Ovary (tissue), 9 donors: ENCODE measurements around the gene VTN. TPM values are rescaled to one million over a fixed set of nuclear protein-coding genes. Genes with fewer than 3 reads are reported as not detected.

Source experiments
- DNase-seq, 5 donors: peaks; one replicate each; pipeline ENCODE4 v3.0.0-alpha.2; 2019 to 2020
- H3K27ac ChIP-seq, 2 donors: fragments of 200-600 bp; one replicate each; pipeline versions ENCODE4 v1.5.1 to v1.8.0; 2019 to 2022
- H3K27me3 ChIP-seq: fragments of 200-600 bp; one replicate; pipeline ENCODE4 v1.8.0; 2022
- H3K36me3 ChIP-seq: fragments of 200-600 bp; sonication (generic); one replicate; pipeline ENCODE4 v1.5.1; 2019
- H3K4me1 ChIP-seq: one replicate; pipeline ENCODE4 v1.8.1; 2013; ENCODE audit warnings: mild to moderate bottlenecking, moderate library complexity; ENCODE audit not compliant: insufficient read depth
- H3K4me3 ChIP-seq: fragments of 200-600 bp; sonication (generic); one replicate; pipeline ENCODE4 v1.5.1; 2017
- H3K9me3 ChIP-seq, 2 donors: fragments of 200-600 bp in 1 of 2; sonication (generic) in 1 of 2; one replicate each; pipeline versions ENCODE4 v1.5.1 to v1.8.1; 2013 to 2019; ENCODE audit warnings: mild to moderate bottlenecking in 1 of 2, moderate library complexity in 1 of 2
- EP300 ChIP-seq: sonication (generic); formaldehyde crosslinking; IDR thresholded peaks from one replicate; pipeline ENCODE4 v1.6.1; 2017; ENCODE audit warnings: antibody characterized with exemption
- POLR2A ChIP-seq: fragments of 450-650 bp; IDR thresholded peaks from one replicate; pipeline ENCODE4 v1.6.1; 2017; ENCODE audit warnings: antibody characterized with exemption, mild to moderate bottlenecking, moderate library complexity
- WGBS, 3 donors: extraction: QIAGEN DNeasy Blood & Tissue Kit in 1 of 3; methylation state at CpG; one replicate each; pipeline versions ENCODE4 v1.1.5 to v1.1.7; 2013 to 2017; 5-methylcytosine and 5-hydroxymethylcytosine counted together
- intact Hi-C, 4 donors: fragments of 100-400 bp; cut with DNase I; formaldehyde crosslinking; loops; one replicate each; pipeline versions ENCODE4 v1.11.0 to v1.15.1; 2022 to 2023
- polyA plus RNA-seq, 2 donors: library from polyadenylated mRNA; stranded (reverse); fragments of 200-250 nt in 1 of 2; fragments of 350-450 nt in 1 of 2; fragmentation: Illumina TruSeq in 1 of 2; extraction: RNeasy Lipid Tissue Mini Kit (QIAGEN cat#74804) in 1 of 2; gene quantifications; one replicate each; pipeline ENCODE4 v1.2.3, GENCODE V29; 2013 to 2014
- total RNA-seq, 7 donors: library from RNA; depleted of rRNA in 2 of 7; stranded (reverse); fragments of >200 nt in 2 of 7; fragmentation: NEBNext Ultra II Directional in 3 of 7; extraction: Animal tissue kit (Norgen Biotek cat#: 25700) in 3 of 7; gene quantifications; one replicate each; pipeline versions ENCODE4 v1.1.0 to v1.2.4, GENCODE V29; 2016 to 2023
- TF ChIP-seq, protein P1 (sequence below), 3 donors: fragments of 450-650 bp in 2 of 3; fragments of 200-600 bp in 1 of 3; IDR thresholded peaks; one replicate each; pipeline versions ENCODE4 v1.5.1 to v1.8.0; 2016 to 2022; ENCODE audit warnings: antibody characterized with exemption in 3 of 3, mild to moderate bottlenecking in 1 of 3
- donor health status: DM: no; HTN: no; CAD: no; lungs with moderate emphysema.
- donor health status: DM: no; HTN: no; CAD: no.
- donor health status: Bipolar disorder and iron deficiency.
- donor health status: DM: yes; HTN: yes; CAD: no.
- donor health status: DM: no; HTN: no; CAD: no.
- donor health status: DM: yes; HTN: yes; CAD: no.

The VTN gene
- total and polyA plus RNA-seq, 9 donors: 0.25 to 20.5 (median 4.1) TPM; not detected in 1

DNA sequence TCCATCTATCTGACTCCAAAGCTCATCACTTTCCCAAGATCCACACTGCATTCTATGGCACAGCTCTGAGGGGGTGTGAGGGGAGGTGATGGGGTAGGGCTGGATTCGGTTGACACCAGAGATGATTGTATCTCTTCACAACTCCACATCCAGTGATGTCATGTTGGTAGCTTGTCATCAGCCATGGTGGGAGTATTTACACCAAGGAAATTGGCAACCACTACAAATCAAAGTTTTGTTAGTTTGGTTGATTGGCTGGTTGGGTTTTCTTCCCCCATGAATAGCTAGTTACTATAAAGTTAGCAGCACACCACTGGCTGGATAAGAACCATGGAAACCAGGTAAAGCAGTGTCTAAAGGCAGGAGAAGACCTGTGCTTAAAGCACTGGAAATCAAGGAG lies 20.9 kb upstream of the VTN start:
- Histone ChIP-seq H3K4me1 (no peaks in the 10 kb centered on the region), H3K4me3 (no peak overlapping the region), H3K27me3 (no peaks in the 10 kb centered on the region), H3K27ac (no peak overlapping the region), H3K36me3 (no peaks in the 10 kb centered on the region), H3K9me3 (no peaks in the 10 kb centered on the region)
- intact Hi-C loops: no loop called here
- peak in 1 of 5 donors; percentile 3 for DNase-seq
- TF ChIP-seq EP300: no peak
- TF ChIP-seq POLR2A: no peak
- TF ChIP-seq, protein P1, sequence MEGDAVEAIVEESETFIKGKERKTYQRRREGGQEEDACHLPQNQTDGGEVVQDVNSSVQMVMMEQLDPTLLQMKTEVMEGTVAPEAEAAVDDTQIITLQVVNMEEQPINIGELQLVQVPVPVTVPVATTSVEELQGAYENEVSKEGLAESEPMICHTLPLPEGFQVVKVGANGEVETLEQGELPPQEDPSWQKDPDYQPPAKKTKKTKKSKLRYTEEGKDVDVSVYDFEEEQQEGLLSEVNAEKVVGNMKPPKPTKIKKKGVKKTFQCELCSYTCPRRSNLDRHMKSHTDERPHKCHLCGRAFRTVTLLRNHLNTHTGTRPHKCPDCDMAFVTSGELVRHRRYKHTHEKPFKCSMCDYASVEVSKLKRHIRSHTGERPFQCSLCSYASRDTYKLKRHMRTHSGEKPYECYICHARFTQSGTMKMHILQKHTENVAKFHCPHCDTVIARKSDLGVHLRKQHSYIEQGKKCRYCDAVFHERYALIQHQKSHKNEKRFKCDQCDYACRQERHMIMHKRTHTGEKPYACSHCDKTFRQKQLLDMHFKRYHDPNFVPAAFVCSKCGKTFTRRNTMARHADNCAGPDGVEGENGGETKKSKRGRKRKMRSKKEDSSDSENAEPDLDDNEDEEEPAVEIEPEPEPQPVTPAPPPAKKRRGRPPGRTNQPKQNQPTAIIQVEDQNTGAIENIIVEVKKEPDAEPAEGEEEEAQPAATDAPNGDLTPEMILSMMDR (IDR thresholded peaks at IDR 0.05): no peak
- WGBS, 3 donors: 84 to 90% (median 90%) methylated on average over 1 of the region's 1 CpG

- H3K27me3 ChIP-seq: no peaks in the 10 kb centered on the region
- WGBS, 3 donors: 92 to 96% (median 95%) methylated on average over 2 of the region's 2 CpGs
- intact Hi-C loops: no loop called here
- DNase-seq: no peak
- no peaks in the 10 kb centered on the region for H3K9me3 ChIP-seq
- H3K4me3 ChIP-seq: no peak overlapping the region
- H3K4me1 ChIP-seq: no peaks in the 10 kb centered on the region
- no peaks in the 10 kb centered on the region for H3K36me3 ChIP-seq
- H3K27ac ChIP-seq: no peak overlapping the region
- TF ChIP-seq EP300 (no peak), POLR2A (no peak)
- TF ChIP-seq, protein P1 (IDR thresholded peaks at IDR 0.05): no peak
Measured at GRCh38 chr17:28390563-28390962, 20.5 kb upstream of the VTN start.

DNA sequence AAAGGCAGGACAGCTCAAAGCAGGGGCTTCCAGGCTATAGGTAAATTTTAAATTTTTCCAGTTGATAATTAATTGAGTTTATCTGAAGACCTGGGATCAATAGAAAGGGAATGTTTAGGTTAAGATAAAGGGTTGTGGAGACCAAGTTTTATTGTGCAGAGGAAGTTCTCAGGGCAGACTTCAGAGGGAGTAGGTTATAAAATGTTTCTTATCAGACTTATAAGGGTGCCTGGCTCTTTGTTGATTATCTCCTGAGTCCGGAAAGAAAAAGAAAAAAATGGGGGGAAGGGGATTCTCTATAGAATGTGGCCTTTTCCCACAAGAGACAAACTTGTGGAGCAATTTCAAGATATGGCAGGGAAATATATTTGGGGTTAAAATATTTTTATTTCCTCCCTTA lies 20.0 kb upstream of the VTN start:
- Histone ChIP-seq H3K9me3 (no peaks in the 10 kb centered on the region), H3K27ac (no peak overlapping the region), H3K4me3 (no peak overlapping the region), H3K27me3 (no peaks in the 10 kb centered on the region), H3K4me1 (no peaks in the 10 kb centered on the region), H3K36me3 (no peaks in the 10 kb centered on the region)
- TF ChIP-seq, protein P1 (IDR thresholded peaks at IDR 0.05): no peak
- no peak for TF ChIP-seq EP300
- TF ChIP-seq POLR2A: no peak
- no peak for DNase-seq
- WGBS, 3 donors: 73 to 85% (median 82%) methylated on average over 1 of the region's 1 CpG
- intact Hi-C loops: no loop called here

GRCh38 chr17:28388106-28388505 lies 18.0 kb upstream of the VTN start:
- Histone ChIP-seq H3K4me1 (no peaks in the 10 kb centered on the region), H3K27ac (no peak overlapping the region), H3K27me3 (no peaks in the 10 kb centered on the region), H3K36me3 (no peaks in the 10 kb centered on the region), H3K9me3 (no peaks in the 10 kb centered on the region), H3K4me3 (no peak overlapping the region)
- intact Hi-C loops: no loop called here
- 91 to 97% (median 94%) methylated on average over 11 of the region's 11 CpGs for WGBS, 3 donors
- TF ChIP-seq POLR2A (no peak), EP300 (no peak)
- TF ChIP-seq, protein P1 (IDR thresholded peaks at IDR 0.05): no peak
- peak in 1 of 5 donors; percentile 22 for DNase-seq

DNA sequence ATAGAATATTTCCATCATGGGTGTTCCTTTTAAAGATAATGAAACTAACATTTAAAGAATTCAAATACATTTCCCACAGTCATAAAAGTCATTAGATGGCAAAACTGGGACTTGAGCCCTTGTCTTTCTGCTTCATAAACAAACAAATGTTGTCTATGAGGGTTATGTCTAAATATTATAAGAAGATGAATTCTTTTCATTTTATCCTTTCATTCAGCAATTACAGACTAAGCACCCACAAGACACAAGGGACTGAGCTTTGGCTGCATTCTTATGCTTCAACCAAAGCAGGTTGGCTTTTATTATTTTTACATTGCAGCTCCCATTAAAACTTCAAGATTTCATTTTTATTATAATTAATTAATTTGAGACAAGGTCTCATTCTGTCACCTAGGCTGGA lies 16.3 kb upstream of the VTN start:
- H3K4me1 ChIP-seq: no peaks in the 10 kb centered on the region
- no peak for DNase-seq
- intact Hi-C loops: no loop called here

More for the DNA sequence above, 16.3 kb upstream of the VTN start:
- Histone ChIP-seq H3K36me3 (no peaks in the 10 kb centered on the region), H3K27ac (no peak overlapping the region), H3K9me3 (no peaks in the 10 kb centered on the region), H3K4me3 (no peak overlapping the region), H3K27me3 (no peaks in the 10 kb centered on the region)
- no peak for TF ChIP-seq POLR2A
- no peak for TF ChIP-seq EP300
- TF ChIP-seq, protein P1 (IDR thresholded peaks at IDR 0.05): no peak
